ENCODE data around the gene KCNH5.

- TF ChIP-seq, protein P1, sequence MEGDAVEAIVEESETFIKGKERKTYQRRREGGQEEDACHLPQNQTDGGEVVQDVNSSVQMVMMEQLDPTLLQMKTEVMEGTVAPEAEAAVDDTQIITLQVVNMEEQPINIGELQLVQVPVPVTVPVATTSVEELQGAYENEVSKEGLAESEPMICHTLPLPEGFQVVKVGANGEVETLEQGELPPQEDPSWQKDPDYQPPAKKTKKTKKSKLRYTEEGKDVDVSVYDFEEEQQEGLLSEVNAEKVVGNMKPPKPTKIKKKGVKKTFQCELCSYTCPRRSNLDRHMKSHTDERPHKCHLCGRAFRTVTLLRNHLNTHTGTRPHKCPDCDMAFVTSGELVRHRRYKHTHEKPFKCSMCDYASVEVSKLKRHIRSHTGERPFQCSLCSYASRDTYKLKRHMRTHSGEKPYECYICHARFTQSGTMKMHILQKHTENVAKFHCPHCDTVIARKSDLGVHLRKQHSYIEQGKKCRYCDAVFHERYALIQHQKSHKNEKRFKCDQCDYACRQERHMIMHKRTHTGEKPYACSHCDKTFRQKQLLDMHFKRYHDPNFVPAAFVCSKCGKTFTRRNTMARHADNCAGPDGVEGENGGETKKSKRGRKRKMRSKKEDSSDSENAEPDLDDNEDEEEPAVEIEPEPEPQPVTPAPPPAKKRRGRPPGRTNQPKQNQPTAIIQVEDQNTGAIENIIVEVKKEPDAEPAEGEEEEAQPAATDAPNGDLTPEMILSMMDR (IDR thresholded peaks at IDR 0.05), result no peak
- no peak for TF ChIP-seq USF1 (IDR thresholded peaks at IDR 0.05; ENCODE audit: borderline replicate concordance, low read depth)
- TF ChIP-seq, protein P2, sequence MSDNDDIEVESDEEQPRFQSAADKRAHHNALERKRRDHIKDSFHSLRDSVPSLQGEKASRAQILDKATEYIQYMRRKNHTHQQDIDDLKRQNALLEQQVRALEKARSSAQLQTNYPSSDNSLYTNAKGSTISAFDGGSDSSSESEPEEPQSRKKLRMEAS (IDR thresholded peaks at IDR 0.05; ENCODE audit: low read depth), result no peak
- no peak for TF ChIP-seq CHD2 (IDR thresholded peaks at IDR 0.05; ENCODE audit: low read length, partially characterized antibody)
These were observed 390.6 kb downstream of the KCNH5 start for GRCh38 chr14:62654641-62655040.

Data from SK-N-SH (cell line).